ENCODE results near the gene DCAF11. TPM values are rescaled to one million over a fixed set of nuclear protein-coding genes. Genes with fewer than 3 reads are reported as not detected.
A peak's percentile ranks its signal among the peaks of the same experiment; 100 is the strongest.

DCAF11 gene
- total and polyA plus RNA-seq, 2 of the 13 experiments (the other 11 are each of a cell fraction or from before 2014, with no cell fraction given): 150 to 257 TPM

- H3K9me3 ChIP-seq (ENCODE audit: low read length): no peaks in the 10 kb centered on the region
- peaks cover 0 to 3% of the 10 kb centered on the region in 2 experiments; a peak in 1 of 5 replicates for H3K27me3 ChIP-seq (ENCODE audit: control insufficient read depth in 1 of 2, insufficient read depth in 2 of 2, low read length in 2 of 2)
- 2% methylated on average over 27 of the region's 29 CpGs for WGBS (ENCODE audit: low lambda C conversion rate)
- no peak for DNase-seq (ENCODE audit: low spot score)
- peaks cover 40 to 56% of the 10 kb centered on the region in 2 experiments for H3K36me3 ChIP-seq (replicated peaks in 1 of 2; ENCODE audit: control insufficient read depth in 1 of 2, insufficient read depth in 2 of 2, low read length in 2 of 2)
- peak; percentile 30 for FAIRE-seq
- peak overlapping the region; percentile 98 for H3K4me2 ChIP-seq (ENCODE audit: low read depth, low read length)
- H3K27ac ChIP-seq (ENCODE audit: extremely low read length, insufficient read depth, low read length): peak overlapping the region; percentile 45
- H3K4me3 ChIP-seq (replicated peaks in 1 of 3; ENCODE audit: insufficient read depth in 1 of 3, low read depth in 2 of 3, low read length in 3 of 3): peak overlapping the region; percentile 91 to 100 (median 96)
- BruUV-seq (replicated peaks): TSS peak; percentile 63
- H3K4me1 ChIP-seq (ENCODE audit: insufficient read depth, low read length): peaks cover 51% of the 10 kb centered on the region
- H3K79me2 ChIP-seq (ENCODE audit: insufficient read depth, low read length): peaks cover 40% of the 10 kb centered on the region
- ChIA-PET CTCF (ENCODE audit: low intra/inter-chr PET ratio, low total read pairs) (interaction anchor here (1.0 kb wide), 1 partner anchor 149 kb away, joined by 3 read pairs; no protein-coding TSS in a partner anchor), POLR2A (interaction anchor here (0.9 to 8.5 kb wide), 17 partner anchors 11 to 537 kb away, joined by 3 to 279 read pairs (median 33); partner anchors contain the start of genes CHMP4A, CIDEB, DCAF11 and FITM1)
- no peak overlapping the region for H2AFZ ChIP-seq (ENCODE audit: low read length)
- peak; percentile 5 for ATAC-seq
- H4K20me1 ChIP-seq (ENCODE audit: insufficient read depth, low read length): peaks cover 7% of the 10 kb centered on the region
- intact Hi-C loops (cut with micrococcal nuclease; ENCODE audit: unreplicated experiment) (no loop called here), in situ Hi-C loops (cut with HindIII; ENCODE audit: extremely low pct_ligation_motif_present, low pct_unique_long_range_greater_than_20kb) (loop anchor here (25.0 kb wide), 1 partner anchor 836 kb away; the partner anchor contains the start of genes BCL2L2, PABPN1 and PPP1R3E)
- peak overlapping the region; percentile 86 for H3K9ac ChIP-seq (ENCODE audit: insufficient read depth, low read depth, low read length)
- TF ChIP-seq MEIS1 (CRISPR knock-in tag; IDR thresholded peaks at IDR 0.05; ENCODE audit: borderline replicate concordance) (0 out of 2 replicates have a peak, but pooled peaks have one; percentile 36), ZNF253 (CRISPR knock-in tag; IDR thresholded peaks at IDR 0.05; ENCODE audit: borderline replicate concordance) (0 out of 2 replicates have a peak, but pooled peaks have one; percentile 40), TIGD3 (CRISPR knock-in tag; IDR thresholded peaks at IDR 0.05; ENCODE audit: borderline replicate concordance) (peak; percentile 75; the same call in 1 of the 2 replicates), NCOA5 (CRISPR knock-in tag; IDR thresholded peaks at IDR 0.05) (no peak), ZNF776 (CRISPR knock-in tag; IDR thresholded peaks at IDR 0.05) (no peak; the same call in 1 of the 2 replicates), HOXA9 (CRISPR knock-in tag; IDR thresholded peaks at IDR 0.05; ENCODE audit: borderline replicate concordance) (no peak), ZNF256 (CRISPR knock-in tag; conservative IDR thresholded peaks at IDR 0.05) (peak; percentile 73; the same call in 1 of the 2 replicates), ATF5 (CRISPR knock-in tag; IDR thresholded peaks at IDR 0.05; ENCODE audit: low read depth) (peak; percentile 89; the same call in 1 of the 2 replicates), ZNF510 (CRISPR knock-in tag; IDR thresholded peaks at IDR 0.05; ENCODE audit: low read depth) (peak; percentile 60; the same call in 1 of the 2 replicates), TAF1 (CRISPR knock-in tag; IDR thresholded peaks at IDR 0.05) (peak; percentile 26), ZNF143 (CRISPR knock-in tag; IDR thresholded peaks at IDR 0.05) (peak; percentile 26; the same call in 1 of the 2 replicates), ARNT (IDR thresholded peaks at IDR 0.05) (no peak), LBX2 (CRISPR knock-in tag; IDR thresholded peaks at IDR 0.05; ENCODE audit: borderline replicate concordance) (peak; percentile 75; the same call in 1 of the 2 replicates), STAG1 (CRISPR knock-in tag; IDR thresholded peaks at IDR 0.05) (no peak), ZNF280D (CRISPR knock-in tag; IDR thresholded peaks at IDR 0.05) (peak; percentile 89; the same call in 1 of the 2 replicates), SMAD9 (CRISPR knock-in tag; IDR thresholded peaks at IDR 0.05) (peak; percentile 91), DDIT3 (CRISPR knock-in tag; IDR thresholded peaks at IDR 0.05) (no peak)
Measured at GRCh38 chr14:24147761-24148428, 33.3 kb downstream of the DCAF11 start.
